ENCODE measurements around the gene TIMM50. TPM values are rescaled to one million over a fixed set of nuclear protein-coding genes. Genes with fewer than 3 reads are reported as not detected.

TIMM50 gene
- total and polyA plus RNA-seq, 2 of the 13 experiments (the other 11 are each of a cell fraction or from before 2014, with no cell fraction given): 91.1 to 92.5 TPM

- TF ChIP-seq GMEB2 (CRISPR knock-in tag; IDR thresholded peaks at IDR 0.05; ENCODE audit: low read depth): peak; percentile 46; the same call in 1 of the 2 replicates
- peak; percentile 47; the same call in 1 of the 2 replicates for TF ChIP-seq ESRRA (CRISPR knock-in tag; IDR thresholded peaks at IDR 0.05; ENCODE audit: low read depth)
- TF ChIP-seq AGO2 (optimal IDR thresholded peaks at IDR 0.05; ENCODE audit: low read depth, low read length): peak; percentile 58
- TF ChIP-seq MTF2 (CRISPR knock-in tag; IDR thresholded peaks at IDR 0.05; ENCODE audit: borderline replicate concordance): peak; percentile 61; the same call in 1 of the 2 replicates
- TF ChIP-seq HNRNPLL (IDR thresholded peaks at IDR 0.05; ENCODE audit: low read depth, low read length, poor library complexity, severe bottlenecking): peak; percentile 88
- TF ChIP-seq MED1 (CRISPR knock-in tag; IDR thresholded peaks at IDR 0.05): peak; percentile 40; the same call in 1 of the 2 replicates
- TF ChIP-seq, protein P1, sequence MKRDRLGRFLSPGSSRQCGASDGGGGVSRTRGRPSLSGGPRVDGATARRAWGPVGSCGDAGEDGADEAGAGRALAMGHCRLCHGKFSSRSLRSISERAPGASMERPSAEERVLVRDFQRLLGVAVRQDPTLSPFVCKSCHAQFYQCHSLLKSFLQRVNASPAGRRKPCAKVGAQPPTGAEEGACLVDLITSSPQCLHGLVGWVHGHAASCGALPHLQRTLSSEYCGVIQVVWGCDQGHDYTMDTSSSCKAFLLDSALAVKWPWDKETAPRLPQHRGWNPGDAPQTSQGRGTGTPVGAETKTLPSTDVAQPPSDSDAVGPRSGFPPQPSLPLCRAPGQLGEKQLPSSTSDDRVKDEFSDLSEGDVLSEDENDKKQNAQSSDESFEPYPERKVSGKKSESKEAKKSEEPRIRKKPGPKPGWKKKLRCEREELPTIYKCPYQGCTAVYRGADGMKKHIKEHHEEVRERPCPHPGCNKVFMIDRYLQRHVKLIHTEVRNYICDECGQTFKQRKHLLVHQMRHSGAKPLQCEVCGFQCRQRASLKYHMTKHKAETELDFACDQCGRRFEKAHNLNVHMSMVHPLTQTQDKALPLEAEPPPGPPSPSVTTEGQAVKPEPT (CRISPR knock-in tag; IDR thresholded peaks at IDR 0.05; ENCODE audit: low read depth): 0 out of 2 replicates have a peak, but pooled peaks have one; percentile 41
- TF ChIP-seq HNRNPL (IDR thresholded peaks at IDR 0.05; ENCODE audit: low read depth, low read length): no peak
- TF ChIP-seq IRF9 (CRISPR knock-in tag; IDR thresholded peaks at IDR 0.05; ENCODE audit: borderline replicate concordance): peak; percentile 81; the same call in 1 of the 2 replicates
- TF ChIP-seq ZNF501 (CRISPR knock-in tag; IDR thresholded peaks at IDR 0.05): peak; percentile 74
- 0 out of 2 replicates have a peak, but pooled peaks have one; percentile 66 for TF ChIP-seq ZNF318 (CRISPR knock-in tag; IDR thresholded peaks at IDR 0.05)
- peak; percentile 81; the same call in 1 of the 2 replicates for TF ChIP-seq AHR (CRISPR knock-in tag; IDR thresholded peaks at IDR 0.05)
- peak; percentile 89 for TF ChIP-seq MYPOP (CRISPR knock-in tag; IDR thresholded peaks at IDR 0.05)
Measured at GRCh38 chr19:39532233-39533002, 51.8 kb downstream of the TIMM50 start, which contains the start of gene EID2B (continued).

Measured in HepG2 (cell line).